ENCODE results near the gene S100Z. TPM values are rescaled to one million over a fixed set of nuclear protein-coding genes. Genes with fewer than 3 reads are reported as not detected.

The S100Z gene
- total RNA-seq, 1 experiment from 2014 or later, result 22.4 TPM

- Histone ChIP-seq H3K9ac (ENCODE audit: low read length) (no peak within 1 kb of the TSS), H3K9me3 (ENCODE audit: low read length) (no peaks in the 10 kb centered on the region), H2AFZ (ENCODE audit: low read length) (no peak within 1 kb of the TSS), H3K27ac (ENCODE audit: low read length) (no peak within 1 kb of the TSS), H3K4me3 (ENCODE audit: low read length) (no peak within 1 kb of the TSS), H3K4me1 (ENCODE audit: low read length) (no peaks in the 10 kb centered on the region), H3K36me3 (ENCODE audit: insufficient read depth, low read length) (0 out of 2 replicates have a peak, but pooled peaks cover 3% of the 10 kb centered on the region), H3K4me2 (ENCODE audit: low read depth, low read length, poor library complexity, severe bottlenecking) (no peak within 1 kb of the TSS), H4K20me1 (ENCODE audit: insufficient read depth, low read depth, low read length) (no peaks in the 10 kb centered on the region), H3K79me2 (ENCODE audit: low read length) (peaks cover 7% of the 10 kb centered on the region; the same call in 1 of the 2 replicates), H3K27me3 (ENCODE audit: low read length) (no peaks in the 10 kb centered on the region), H3K9me2 (replicated peaks; ENCODE audit: insufficient read depth, low read length) (no peaks in the 10 kb centered on the region)
- DNase-seq, result no peak
These were observed 103.2 kb downstream of the S100Z start, which contains the start of gene CRHBP for GRCh38 chr5:76952795-76953536. CRHBP (plus strand) TSS chr5:76953045; CDS start chr5:76953135, 90 bp downstream.

GRCh38 chr5:76953551-76954382 is 104.0 kb downstream of the S100Z start:
- no peaks in the 10 kb centered on the region for H3K27me3 ChIP-seq (ENCODE audit: low read length)
- H3K9me2 ChIP-seq (replicated peaks; ENCODE audit: insufficient read depth, low read length), result no peaks in the 10 kb centered on the region
- no peak for DNase-seq
- H3K36me3 ChIP-seq (ENCODE audit: insufficient read depth, low read length), result 0 out of 2 replicates have a peak, but pooled peaks cover 3% of the 10 kb centered on the region
- H3K79me2 ChIP-seq (ENCODE audit: low read length), result 0 out of 2 replicates have a peak, but pooled peaks cover 3% of the 10 kb centered on the region
- no peaks in the 10 kb centered on the region for H3K4me1 ChIP-seq (ENCODE audit: low read length)
- H4K20me1 ChIP-seq (ENCODE audit: insufficient read depth, low read depth, low read length), result no peaks in the 10 kb centered on the region
- H3K9me3 ChIP-seq (ENCODE audit: low read length), result no peaks in the 10 kb centered on the region
- H3K4me3 ChIP-seq (ENCODE audit: low read length), result no peak overlapping the region
- H3K4me2 ChIP-seq (ENCODE audit: low read depth, low read length, poor library complexity, severe bottlenecking), result no peak overlapping the region
- H3K27ac ChIP-seq (ENCODE audit: low read length), result no peak overlapping the region
- H2AFZ ChIP-seq (ENCODE audit: low read length), result no peak overlapping the region
- no peak overlapping the region for H3K9ac ChIP-seq (ENCODE audit: low read length)

GRCh38 chr5:76954383-76954763 is 104.6 kb downstream of the S100Z start:
- no peak overlapping the region for H3K4me2 ChIP-seq (ENCODE audit: low read depth, low read length, poor library complexity, severe bottlenecking)
- H3K79me2 ChIP-seq (ENCODE audit: low read length), result 0 out of 2 replicates have a peak, but pooled peaks cover 3% of the 10 kb centered on the region
- no peaks in the 10 kb centered on the region for H3K9me2 ChIP-seq (replicated peaks; ENCODE audit: insufficient read depth, low read length)
- no peaks in the 10 kb centered on the region for H4K20me1 ChIP-seq (ENCODE audit: insufficient read depth, low read depth, low read length)
- H3K4me1 ChIP-seq (ENCODE audit: low read length), result no peaks in the 10 kb centered on the region
- no peak overlapping the region for H3K9ac ChIP-seq (ENCODE audit: low read length)
- H3K27me3 ChIP-seq (ENCODE audit: low read length), result no peaks in the 10 kb centered on the region
- H3K27ac ChIP-seq (ENCODE audit: low read length), result no peak overlapping the region
- DNase-seq, result no peak
- H3K9me3 ChIP-seq (ENCODE audit: low read length), result no peaks in the 10 kb centered on the region
- H2AFZ ChIP-seq (ENCODE audit: low read length), result no peak overlapping the region
- H3K4me3 ChIP-seq (ENCODE audit: low read length), result no peak overlapping the region
- 0 out of 2 replicates have a peak, but pooled peaks cover 3% of the 10 kb centered on the region for H3K36me3 ChIP-seq (ENCODE audit: insufficient read depth, low read length)

DNA sequence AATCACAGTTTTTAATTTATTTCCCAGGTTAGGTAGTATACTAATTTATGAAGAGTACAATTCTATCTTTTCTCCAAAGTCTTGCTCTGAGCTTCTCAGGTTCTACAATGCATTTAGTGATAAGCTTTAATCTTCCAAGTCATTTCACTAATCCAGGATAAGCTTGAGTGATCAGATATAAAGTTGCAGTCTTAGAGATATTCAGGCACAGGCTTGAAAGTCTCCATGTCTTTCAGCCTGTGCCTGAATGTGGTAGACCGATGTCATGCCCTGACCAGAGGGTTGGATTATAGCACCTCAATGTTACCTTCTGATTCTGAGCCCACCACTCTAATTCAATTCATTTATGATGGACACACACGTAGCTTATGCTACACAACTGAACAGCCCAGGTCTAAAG is 106.2 kb downstream of the S100Z start:
- Histone ChIP-seq H3K36me3 (ENCODE audit: insufficient read depth, low read length) (peaks cover 3% of the 10 kb centered on the region; the same call in 1 of the 2 replicates), H3K79me2 (ENCODE audit: low read length) (0 out of 2 replicates have a peak, but pooled peaks cover 2% of the 10 kb centered on the region), H3K4me1 (ENCODE audit: low read length) (peaks cover 8% of the 10 kb centered on the region), H4K20me1 (ENCODE audit: insufficient read depth, low read depth, low read length) (no peaks in the 10 kb centered on the region), H2AFZ (ENCODE audit: low read length) (no peak overlapping the region), H3K9me3 (ENCODE audit: low read length) (no peaks in the 10 kb centered on the region), H3K9me2 (replicated peaks; ENCODE audit: insufficient read depth, low read length) (no peaks in the 10 kb centered on the region), H3K4me3 (ENCODE audit: low read length) (no peak overlapping the region), H3K27me3 (ENCODE audit: low read length) (no peaks in the 10 kb centered on the region), H3K27ac (ENCODE audit: low read length) (no peak overlapping the region), H3K4me2 (ENCODE audit: low read depth, low read length, poor library complexity, severe bottlenecking) (no peak overlapping the region), H3K9ac (ENCODE audit: low read length) (no peak overlapping the region)
- DNase-seq, result no peak

GRCh38 chr5:76958991-76959767 is 109.4 kb downstream of the S100Z start:
- DNase-seq, result no peak
- H4K20me1 ChIP-seq (ENCODE audit: insufficient read depth, low read depth, low read length), result no peaks in the 10 kb centered on the region
- H3K4me3 ChIP-seq (ENCODE audit: low read length), result no peak overlapping the region
- H3K27ac ChIP-seq (ENCODE audit: low read length), result no peak overlapping the region
- no peaks in the 10 kb centered on the region for H3K79me2 ChIP-seq (ENCODE audit: low read length)
- no peak overlapping the region for H2AFZ ChIP-seq (ENCODE audit: low read length)
- H3K36me3 ChIP-seq (ENCODE audit: insufficient read depth, low read length), result peaks cover 3% of the 10 kb centered on the region; the same call in 1 of the 2 replicates
- H3K4me2 ChIP-seq (ENCODE audit: low read depth, low read length, poor library complexity, severe bottlenecking), result no peak overlapping the region
- no peaks in the 10 kb centered on the region for H3K27me3 ChIP-seq (ENCODE audit: low read length)
- H3K9me3 ChIP-seq (ENCODE audit: low read length), result no peaks in the 10 kb centered on the region
- no peak overlapping the region for H3K9ac ChIP-seq (ENCODE audit: low read length)
- no peaks in the 10 kb centered on the region for H3K9me2 ChIP-seq (replicated peaks; ENCODE audit: insufficient read depth, low read length)
- peaks cover 16% of the 10 kb centered on the region for H3K4me1 ChIP-seq (ENCODE audit: low read length)

- H3K36me3 ChIP-seq (ENCODE audit: insufficient read depth, low read length), result peaks cover 3% of the 10 kb centered on the region; the same call in 1 of the 2 replicates
- no peaks in the 10 kb centered on the region for H4K20me1 ChIP-seq (ENCODE audit: insufficient read depth, low read depth, low read length)
- no peaks in the 10 kb centered on the region for H3K9me2 ChIP-seq (replicated peaks; ENCODE audit: insufficient read depth, low read length)
- no peaks in the 10 kb centered on the region for H3K79me2 ChIP-seq (ENCODE audit: low read length)
- H3K4me2 ChIP-seq (ENCODE audit: low read depth, low read length, poor library complexity, severe bottlenecking), result no peak overlapping the region
- H3K9me3 ChIP-seq (ENCODE audit: low read length), result no peaks in the 10 kb centered on the region
- no peak overlapping the region for H3K27ac ChIP-seq (ENCODE audit: low read length)
- H3K9ac ChIP-seq (ENCODE audit: low read length), result 0 out of 2 replicates have a peak overlapping the region, but pooled peaks have one; percentile 7
- H3K4me3 ChIP-seq (ENCODE audit: low read length), result no peak overlapping the region
- H2AFZ ChIP-seq (ENCODE audit: low read length), result no peak overlapping the region
- H3K27me3 ChIP-seq (ENCODE audit: low read length), result no peaks in the 10 kb centered on the region
- no peak for DNase-seq
- peaks cover 16% of the 10 kb centered on the region for H3K4me1 ChIP-seq (ENCODE audit: low read length)
These were observed 110.3 kb downstream of the S100Z start for GRCh38 chr5:76960004-76960625.

DNA sequence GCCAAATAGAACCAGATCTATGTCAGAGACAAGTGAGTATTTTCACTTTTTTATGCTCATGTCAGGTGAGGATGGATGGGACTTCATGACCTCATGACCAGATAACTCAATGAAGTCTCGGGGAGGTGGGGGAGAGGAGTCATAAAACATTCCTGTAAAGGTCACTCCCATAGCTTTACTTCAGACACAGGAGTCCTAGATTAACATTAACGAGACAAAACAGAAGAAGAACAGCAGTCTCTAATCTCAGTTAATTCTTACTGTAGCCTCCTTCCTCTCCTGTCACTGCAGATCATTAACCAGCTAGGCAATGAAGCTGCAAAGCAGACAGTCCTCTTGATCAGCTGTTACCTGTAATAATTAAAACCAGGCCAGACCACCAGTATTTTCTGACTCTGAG is 114.2 kb downstream of the S100Z start:
- Histone ChIP-seq H3K4me1 (ENCODE audit: low read length) (peaks cover 16% of the 10 kb centered on the region), H3K4me2 (ENCODE audit: low read depth, low read length, poor library complexity, severe bottlenecking) (no peak overlapping the region), H3K9me2 (replicated peaks; ENCODE audit: insufficient read depth, low read length) (no peaks in the 10 kb centered on the region), H3K79me2 (ENCODE audit: low read length) (no peaks in the 10 kb centered on the region), H3K27me3 (ENCODE audit: low read length) (no peaks in the 10 kb centered on the region), H3K9ac (ENCODE audit: low read length) (no peak overlapping the region), H3K4me3 (ENCODE audit: low read length) (no peak overlapping the region), H3K9me3 (ENCODE audit: low read length) (no peaks in the 10 kb centered on the region), H4K20me1 (ENCODE audit: insufficient read depth, low read depth, low read length) (no peaks in the 10 kb centered on the region), H2AFZ (ENCODE audit: low read length) (no peak overlapping the region), H3K36me3 (ENCODE audit: insufficient read depth, low read length) (no peaks in the 10 kb centered on the region; the same call in 1 of the 2 replicates), H3K27ac (ENCODE audit: low read length) (no peak overlapping the region)
- no peak for DNase-seq
